K562 treated with DMSO at 1 percent for 4 hours (cell line): ENCODE results near the gene KIR3DL2. TPM values are rescaled to one million over a fixed set of nuclear protein-coding genes. Genes with fewer than 3 reads are reported as not detected.

Experiments
- total RNA-seq: library from RNA; unstranded; fragments of 300-600 nt; gene quantifications from 2 replicates; pipeline ENCODE4 v1.2.3, GENCODE V29; 2022; ENCODE audit not compliant: insufficient read depth

Gene KIR3DL2
- total RNA-seq: not detected in 2 replicates

GRCh38 chr19:54850061-54850640 is at the start of gene KIR3DL2:
Gene KIR3DL2, plus strand, starts transcription at chr19:54850443. Its CDS starts 33 bp downstream, at chr19:54850476.

GRCh38 chr19:54803410-54803809 is 46.8 kb upstream of the KIR3DL2 start, which contains the start of gene KIR2DL4:
Gene KIR2DL4, plus strand, starts transcription at chr19:54803610. Its CDS starts 42 bp downstream, at chr19:54803652.

DNA sequence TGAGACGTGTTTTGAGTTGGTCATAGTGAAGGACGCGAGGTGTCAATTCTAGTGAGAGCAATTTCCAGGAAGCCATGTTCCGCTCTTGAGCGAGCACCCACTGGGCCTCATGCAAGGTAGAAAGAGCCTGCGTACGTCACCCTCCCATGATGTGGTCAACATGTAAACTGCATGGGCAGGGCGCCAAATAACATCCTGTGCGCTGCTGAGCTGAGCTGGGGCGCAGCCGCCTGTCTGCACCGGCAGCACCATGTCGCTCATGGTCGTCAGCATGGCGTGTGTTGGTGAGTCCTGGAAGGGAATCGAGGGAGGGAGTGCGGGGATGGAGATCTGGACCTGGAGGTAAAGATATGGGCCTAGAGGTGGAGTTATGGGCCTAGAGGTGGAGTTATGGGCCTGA is 34.0 kb upstream of the KIR3DL2 start, which contains the start of gene KIR3DL1:
KIR3DL1 (plus strand) TSS at position 218 of the 400 bp plus-strand sequence.

DNA sequence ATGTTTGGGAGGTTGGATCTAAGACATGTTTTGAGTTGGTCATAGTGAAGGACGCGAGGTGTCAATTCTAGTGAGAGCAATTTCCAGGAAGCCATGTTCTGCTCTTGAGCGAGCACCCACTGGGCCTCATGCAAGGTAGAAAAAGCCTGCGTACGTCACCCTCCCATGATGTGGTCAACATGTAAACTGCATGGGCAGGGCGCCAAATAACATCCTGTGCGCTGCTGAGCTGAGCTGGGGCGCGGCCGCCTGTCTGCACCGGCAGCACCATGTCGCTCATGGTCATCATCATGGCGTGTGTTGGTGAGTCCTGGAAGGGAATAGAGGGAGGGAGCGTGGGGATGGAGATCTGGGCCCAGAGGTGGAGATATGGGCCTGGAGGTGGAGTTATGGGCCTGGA is 17.7 kb upstream of the KIR3DL2 start, which contains the start of gene KIR2DS4:
KIR2DS4 (plus strand) TSS at position 181 of the 400 bp plus-strand sequence.

DNA sequence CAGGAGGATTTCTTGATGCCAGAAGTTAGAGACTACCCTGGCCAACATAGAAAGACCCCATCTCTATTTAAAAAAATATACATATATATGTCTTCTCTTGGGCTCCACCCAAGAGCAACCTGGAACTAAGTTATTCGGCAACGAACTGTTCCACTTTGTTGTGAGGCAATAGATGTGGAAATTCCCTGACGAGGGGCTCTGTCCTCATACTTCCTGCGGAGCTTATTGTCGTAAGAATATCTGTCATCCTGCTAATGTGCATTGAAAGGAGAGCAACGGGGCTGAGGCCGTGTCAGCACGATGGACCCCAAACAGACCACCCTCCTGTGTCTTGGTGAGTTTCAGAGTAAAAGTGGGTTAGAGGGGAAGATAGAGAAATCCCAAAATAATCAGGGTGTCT is 23.7 kb downstream of the KIR3DL2 start, which contains the start of gene FCAR:
FCAR (plus strand) TSS at position 246 of the 400 bp plus-strand sequence; CDS start at position 301, 55 bp downstream.

DNA sequence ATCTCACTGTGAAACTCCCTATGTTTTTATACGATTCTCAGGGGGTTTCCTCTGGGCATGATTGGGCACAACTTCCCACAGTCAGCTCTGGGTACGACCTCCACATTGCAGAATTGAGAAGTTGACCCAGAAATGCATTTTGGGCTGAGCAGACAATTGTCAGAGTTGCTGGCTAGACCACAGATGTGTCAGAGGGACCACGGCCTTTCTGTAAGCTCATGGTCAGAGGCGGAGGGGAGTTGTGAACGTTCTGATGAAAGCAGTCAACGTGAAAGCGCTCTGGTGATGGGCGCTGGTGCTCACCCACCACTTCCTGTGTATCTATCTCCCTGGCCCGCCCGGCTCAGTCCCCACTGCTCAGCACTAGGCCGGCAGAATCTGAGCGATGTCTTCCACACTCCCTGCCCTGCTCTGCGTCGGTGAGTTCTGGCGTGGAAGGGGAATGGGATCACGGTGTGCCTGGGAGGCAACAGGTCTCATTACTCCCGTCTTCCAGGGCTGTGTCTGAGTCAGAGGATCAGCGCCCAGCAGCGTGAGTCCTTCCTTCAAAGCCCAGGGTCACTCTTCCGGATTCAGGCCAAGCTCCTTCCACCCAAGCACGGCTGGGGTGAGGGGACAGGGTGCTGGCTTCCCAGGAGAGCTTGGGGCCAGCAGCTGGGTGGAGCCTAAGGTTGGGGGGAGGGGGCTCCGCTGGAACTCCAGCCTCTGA is 55.7 kb downstream of the KIR3DL2 start, which contains the start of gene NCR1:
NCR1 (plus strand) TSS at position 346 of the 709 bp plus-strand sequence; CDS start at position 386, 40 bp downstream.

Other genes starting within 250 kb of the KIR3DL2 start
- gene LILRB1, start 220.0 kb upstream of the KIR3DL2 start, total RNA-seq: not detected in 2 replicates
- gene LILRB4, start 187.5 kb upstream of the KIR3DL2 start, total RNA-seq: not detected in 2 replicates
- not detected in 2 replicates for gene KIR3DL3, start 126.0 kb upstream of the KIR3DL2 start, total RNA-seq
- gene KIR2DL3, start 111.9 kb upstream of the KIR3DL2 start, total RNA-seq: not detected in 2 replicates
- gene KIR2DL1, start 80.7 kb upstream of the KIR3DL2 start, total RNA-seq: not detected in 2 replicates
- gene KIR2DL4, start 46.8 kb upstream of the KIR3DL2 start, total RNA-seq: not detected in 2 replicates
- not detected in 2 replicates for gene KIR3DL1, start 34.0 kb upstream of the KIR3DL2 start, total RNA-seq
- not detected in 2 replicates for gene KIR2DS4, start 17.8 kb upstream of the KIR3DL2 start, total RNA-seq
- not detected in 2 replicates for gene FCAR, start 23.8 kb downstream of the KIR3DL2 start, total RNA-seq
- gene NCR1, start 55.7 kb downstream of the KIR3DL2 start, total RNA-seq: not detected in 2 replicates
- not detected in 2 replicates for gene NLRP7, start 97.1 kb downstream of the KIR3DL2 start, total RNA-seq
- gene NLRP2, start 115.9 kb downstream of the KIR3DL2 start, total RNA-seq: 17.2 and 20.6 TPM in 2 replicates
- gene GP6, start 187.8 kb downstream of the KIR3DL2 start, total RNA-seq: 3.2 and 3.7 TPM in 2 replicates
- gene RDH13, start 212.7 kb downstream of the KIR3DL2 start, total RNA-seq: 14.3 and 19.2 TPM in 2 replicates
- gene EPS8L1, start 225.4 kb downstream of the KIR3DL2 start, total RNA-seq: 14.1 and 24.9 TPM in 2 replicates